AG08395 (cell line): ENCODE measurements around the gene KCP.
"Not testable (repeated sequence)": the region's sequence is repeated elsewhere in the genome, so short reads cannot be mapped to it uniquely, and the experiment has no call there.

ENCODE experiments used
- DNase-seq: peaks from one replicate; pipeline ENCODE4 v3.0.0; 2012; ENCODE audit warnings: mixed read lengths, low spot score

KCP gene

GRCh38 chr7:128910569-128910945 lies at the start of gene KCP:
KCP (minus strand) TSS chr7:128910709; CDS start chr7:128910676, 33 bp downstream.
- no peak for DNase-seq

GRCh38 chr7:128959296-128959695 lies 48.8 kb upstream of the KCP start:
- DNase-seq = no peak

- DNase-seq = no peak
Measured at GRCh38 chr7:128955981-128956380, 45.5 kb upstream of the KCP start.

GRCh38 chr7:128954830-128955802 lies 44.6 kb upstream of the KCP start:
- DNase-seq = peak; percentile 88

- DNase-seq = no peak
Measured at GRCh38 chr7:128954150-128954549, 43.6 kb upstream of the KCP start.

GRCh38 chr7:128951296-128951695 lies 40.8 kb upstream of the KCP start:
- no peak for DNase-seq

- no peak for DNase-seq
Measured at GRCh38 chr7:128948976-128949760, 38.7 kb upstream of the KCP start.

- DNase-seq = no peak
Measured at GRCh38 chr7:128948312-128948973, 37.9 kb upstream of the KCP start.

- DNase-seq = no peak
Measured at GRCh38 chr7:128947854-128948253, 37.3 kb upstream of the KCP start.

- DNase-seq = no peak
Measured at GRCh38 chr7:128946936-128947830, 36.7 kb upstream of the KCP start.

- no peak for DNase-seq
Measured at GRCh38 chr7:128945668-128946366, 35.3 kb upstream of the KCP start.

- DNase-seq = no peak
Measured at GRCh38 chr7:128944487-128945236, 34.2 kb upstream of the KCP start.

GRCh38 chr7:128943251-128943650 lies 32.7 kb upstream of the KCP start:
- not testable (repeated sequence) for DNase-seq

- no peak for DNase-seq
Measured at GRCh38 chr7:128941946-128942526, 31.5 kb upstream of the KCP start.

- no peak for DNase-seq
Measured at GRCh38 chr7:128941323-128941890, 30.9 kb upstream of the KCP start.

- DNase-seq = no peak
Measured at GRCh38 chr7:128940494-128941322, 30.2 kb upstream of the KCP start.

- DNase-seq = no peak
Measured at GRCh38 chr7:128939861-128940410, 29.4 kb upstream of the KCP start.
